Esophagus muscularis mucosa (tissue), 4 donors: ENCODE measurements around the gene KRT73.

ENCODE experiments used
- CTCF ChIP-seq, 3 experiments: fragments of 200-600 bp in 2 of 3; fragments of 450-650 bp in 1 of 3; sonication (generic) in 2 of 3; IDR thresholded peaks; one replicate each; pipeline ENCODE4 v1.5.1; 2017 to 2019; ENCODE audit warnings: antibody characterized with exemption in 3 of 3, mild to moderate bottlenecking in 2 of 3, moderate library complexity in 1 of 3
- EP300 ChIP-seq: sonication (generic); formaldehyde crosslinking; IDR thresholded peaks from one replicate; pipeline ENCODE4 v1.6.1; 2017; ENCODE audit warnings: antibody characterized with exemption
- POLR2A ChIP-seq: fragments of 450-650 bp; IDR thresholded peaks from one replicate; pipeline ENCODE4 v1.6.1; 2017; ENCODE audit warnings: antibody characterized with exemption, moderate library complexity, mild to moderate bottlenecking, low read depth
- POLR2AphosphoS5 ChIP-seq, 2 donors: sonication (generic); formaldehyde crosslinking; IDR thresholded peaks; one replicate each; pipeline ENCODE4 v1.6.1; 2017; ENCODE audit warnings: antibody characterized with exemption in 2 of 2

GRCh38 chr12:52587563-52587962 is 30.8 kb downstream of the KRT73 start:
- TF ChIP-seq POLR2AphosphoS5 (IDR thresholded peaks at IDR 0.05) (no peak), POLR2A (no peak), CTCF (IDR thresholded peaks at IDR 0.05) (no peak), EP300 (no peak)
